ENCODE data around the gene TRIM42.

GRCh38 chr3:140682586-140682985 is 4.7 kb downstream of the TRIM42 start:
- no peak for TF ChIP-seq CTCF (IDR thresholded peaks at IDR 0.05)
- no peak for TF ChIP-seq POLR2AphosphoS5 (IDR thresholded peaks at IDR 0.05; ENCODE audit: insufficient read depth in 1 of 2, low read depth in 1 of 2)
